Measurements from ENCODE around the gene TBC1D5.

TBC1D5 gene

DNA sequence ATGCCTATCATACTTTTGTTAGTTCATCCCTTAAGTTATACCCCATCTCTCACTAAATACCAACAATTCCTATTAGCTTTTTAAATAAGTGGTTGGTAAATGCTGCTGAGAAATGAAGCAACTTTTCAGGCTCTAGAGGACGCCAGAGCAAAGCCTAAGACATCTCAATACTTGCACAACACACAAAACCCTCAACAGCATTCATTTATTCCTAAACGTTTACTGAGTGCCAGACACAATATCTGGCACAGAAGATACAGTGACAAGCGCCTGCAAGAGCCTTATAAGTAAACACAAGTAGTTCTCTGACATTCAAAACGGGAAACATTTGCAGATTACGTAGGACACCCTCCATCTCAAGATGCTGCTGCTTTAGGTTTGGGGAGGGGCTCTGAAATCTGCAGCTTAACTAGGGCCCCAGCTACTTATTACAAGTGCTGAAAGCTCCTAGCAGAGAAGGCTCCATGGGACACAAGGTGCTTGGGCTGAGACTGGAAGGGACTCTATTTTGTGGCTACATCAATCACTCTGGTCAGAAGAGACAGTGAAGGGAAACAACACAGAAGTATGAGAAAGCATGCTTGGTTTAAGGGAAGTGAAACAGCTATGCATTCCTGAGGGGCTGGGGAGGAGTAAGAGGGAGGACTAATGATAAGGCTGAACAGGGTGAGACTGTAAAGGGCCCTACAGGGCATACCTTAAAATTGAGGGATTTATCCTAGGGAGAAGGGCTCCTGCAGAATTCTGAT lies 546.4 kb downstream of the TBC1D5 start:
- DNase-seq = no peak

DNA sequence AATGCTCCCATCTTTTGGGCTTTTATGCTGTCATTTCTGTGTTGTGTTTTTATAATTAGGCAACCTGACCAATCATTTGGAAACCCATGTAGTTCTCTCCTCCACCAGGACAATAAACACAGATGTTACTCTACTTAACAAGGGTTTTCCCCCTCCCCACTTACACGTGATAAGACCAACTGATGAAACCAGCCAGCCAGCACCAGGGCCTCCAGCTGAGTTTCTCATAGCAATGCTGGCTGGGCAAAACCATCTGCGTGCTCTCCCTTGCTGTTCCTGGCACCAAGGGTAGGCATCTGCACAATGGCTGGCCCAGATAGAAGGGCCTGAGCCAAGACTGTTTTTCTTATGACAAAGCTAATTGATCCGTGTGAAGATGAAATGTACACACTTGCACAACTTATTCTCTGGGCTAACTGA lies 547.2 kb downstream of the TBC1D5 start:
- DNase-seq = peak; percentile 35

DNA sequence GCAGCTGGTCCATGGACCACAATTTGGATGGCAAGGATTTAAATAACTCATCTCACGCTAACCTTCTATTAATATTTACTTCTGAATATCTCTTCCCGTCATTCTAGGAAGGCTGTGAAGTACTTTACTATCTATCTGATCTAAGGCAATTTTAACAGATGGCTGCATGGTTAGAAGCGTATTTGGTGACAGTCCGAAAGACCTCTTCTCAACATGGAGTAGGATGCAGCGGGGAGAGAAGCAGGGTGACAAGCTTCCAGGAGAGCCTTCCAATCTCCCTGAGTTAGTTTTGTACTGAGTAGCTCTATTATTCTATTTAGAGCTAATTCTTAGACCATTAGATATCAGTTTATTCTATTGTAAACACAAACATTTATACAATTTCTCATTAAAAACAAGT lies 548.3 kb downstream of the TBC1D5 start:
- DNase-seq = no peak

DNA sequence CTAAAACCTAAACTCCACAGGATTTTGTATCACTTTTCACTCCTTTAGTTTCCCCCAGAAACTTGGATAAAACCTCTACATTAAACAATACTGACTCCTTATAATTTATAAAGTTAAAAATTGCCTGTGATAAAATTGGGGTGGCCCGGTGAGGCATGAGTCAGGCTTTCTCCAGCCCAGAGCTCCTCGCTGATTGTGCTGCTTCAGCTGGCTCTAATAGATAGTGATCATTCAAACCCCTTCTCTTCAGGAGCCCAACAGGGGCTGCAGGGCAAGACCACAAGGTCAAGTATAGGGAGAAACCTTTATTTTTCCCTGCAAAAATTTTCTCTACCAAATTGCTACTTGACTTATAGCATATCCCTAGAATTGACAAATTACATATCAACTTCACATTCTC lies 549.4 kb downstream of the TBC1D5 start:
- no peak for DNase-seq

DNA sequence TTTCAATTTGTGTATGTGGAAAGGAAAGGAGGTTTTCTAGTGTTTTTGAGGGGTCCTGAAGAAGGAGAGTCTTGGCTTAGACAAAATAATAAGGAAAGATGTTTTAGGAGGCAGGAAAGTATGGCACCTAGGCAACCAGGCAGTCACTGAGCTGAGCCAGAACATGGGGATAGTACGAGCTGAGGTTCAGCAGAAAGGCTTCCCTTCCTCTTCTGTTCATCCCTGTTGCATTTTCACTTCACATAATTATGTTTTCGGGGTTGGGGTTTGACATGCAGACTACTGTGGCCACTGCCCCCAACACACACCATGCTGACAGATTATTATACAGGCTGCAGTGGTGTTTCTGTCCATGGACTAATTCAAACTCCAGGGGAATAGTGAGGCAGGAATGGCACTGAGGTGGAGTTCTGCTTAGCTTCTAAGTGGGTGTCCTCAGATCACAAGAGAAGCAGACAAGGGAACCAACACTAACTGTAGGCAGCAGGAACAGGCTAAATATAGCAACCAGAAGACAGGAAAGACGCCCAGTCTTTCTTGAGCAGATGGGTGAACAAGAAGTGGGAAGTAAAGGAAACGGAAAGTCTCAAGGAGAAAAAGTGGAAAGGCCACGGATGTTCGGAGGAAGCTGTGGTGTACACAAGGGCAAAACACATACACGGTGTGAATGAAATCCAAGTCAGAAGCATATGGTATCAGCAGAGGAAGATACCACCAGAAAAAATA lies 551.9 kb downstream of the TBC1D5 start:
- no peak for DNase-seq

DNA sequence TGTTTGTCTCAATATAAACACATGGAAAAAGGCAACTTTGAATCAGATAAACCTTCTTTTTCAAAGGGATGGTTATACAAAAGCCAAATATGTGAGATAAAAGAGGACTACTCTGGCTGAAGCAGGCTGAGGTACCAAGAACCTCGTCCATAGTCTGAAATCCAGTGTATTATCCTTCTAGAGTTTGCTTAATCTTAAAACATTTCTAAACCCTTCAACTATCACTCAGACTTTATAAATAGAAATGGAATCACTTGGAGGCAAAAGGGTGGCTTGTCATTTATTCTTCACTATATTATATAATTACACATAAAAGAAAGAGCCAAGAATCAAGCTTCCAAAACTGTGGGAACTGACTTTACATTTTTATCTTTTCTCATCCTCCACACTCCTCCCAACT lies 554.1 kb downstream of the TBC1D5 start:
- no peak for DNase-seq

DNA sequence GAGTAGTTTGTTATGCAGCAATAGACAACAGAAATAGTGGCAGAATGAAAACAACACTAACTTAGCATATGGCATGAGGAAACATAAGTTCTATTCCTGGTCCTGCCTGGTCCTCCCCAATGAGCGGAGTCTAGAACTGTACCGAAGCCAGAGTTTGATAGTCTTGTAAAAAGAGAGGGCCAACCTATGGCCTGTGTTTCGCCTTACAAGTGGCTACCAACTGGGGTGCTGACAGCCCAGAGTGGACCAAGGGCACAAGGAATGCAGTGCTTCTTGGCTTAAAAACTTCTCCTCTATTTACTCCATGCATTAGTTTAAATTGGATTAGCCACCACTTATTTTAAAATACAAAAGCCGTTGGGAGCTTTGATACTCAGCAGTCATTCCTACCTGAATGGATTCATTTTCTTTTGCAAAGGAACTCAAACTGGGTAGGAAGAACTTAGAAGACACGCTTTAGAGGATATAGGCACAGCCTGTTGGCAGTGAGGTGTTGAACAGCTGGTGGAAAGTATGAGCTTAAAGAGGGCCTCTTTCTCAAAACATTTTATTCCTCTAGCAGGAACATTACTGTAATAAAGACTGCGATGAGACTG lies 554.7 kb downstream of the TBC1D5 start:
- DNase-seq = no peak

DNA sequence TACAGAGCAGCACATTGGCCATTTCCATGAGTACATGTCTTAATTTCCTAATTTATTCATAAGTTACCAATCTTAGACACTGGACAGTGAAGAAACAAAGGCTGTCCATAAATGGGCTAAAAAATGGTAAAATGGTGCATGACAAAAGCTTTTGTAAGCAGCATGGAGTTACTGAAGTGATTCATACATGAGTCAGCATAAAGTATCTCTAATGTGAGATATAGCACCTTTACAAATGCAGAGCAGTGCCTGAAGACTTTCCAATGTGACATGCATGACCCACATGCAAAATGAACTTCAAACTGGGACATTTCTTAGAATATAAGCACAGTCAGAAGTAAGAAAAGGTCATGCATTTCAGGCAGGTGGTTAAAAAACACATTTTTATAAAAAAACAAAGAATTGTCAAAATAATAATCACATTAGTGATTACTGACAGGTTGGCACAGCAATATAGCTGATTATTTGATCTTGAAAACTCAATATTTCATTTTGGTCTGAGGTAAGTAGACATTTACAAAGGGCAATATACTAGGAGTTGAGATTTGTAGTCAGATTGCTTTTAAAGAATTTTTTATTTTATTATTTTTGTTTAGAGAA lies 558.4 kb downstream of the TBC1D5 start:
- DNase-seq = no peak

DNA sequence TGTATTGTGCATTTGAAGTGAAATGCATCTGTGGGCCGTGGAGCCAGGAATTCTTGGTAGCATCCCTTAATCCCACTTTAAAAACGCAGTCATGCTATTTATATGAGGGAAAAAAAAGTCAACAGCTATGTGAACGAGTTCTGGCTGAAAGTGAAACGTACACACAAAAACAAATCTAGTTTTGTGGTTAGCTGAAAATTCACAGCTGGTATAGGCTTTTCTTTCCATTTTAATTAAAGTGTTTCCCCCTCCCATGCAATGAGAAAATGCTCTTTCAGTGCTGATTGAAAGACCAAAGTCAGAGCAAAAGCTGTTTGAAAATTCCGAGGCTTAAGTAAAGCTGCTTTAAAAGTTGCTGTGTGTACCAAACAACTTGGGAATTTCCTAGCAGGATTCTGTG lies 560.3 kb downstream of the TBC1D5 start:
- DNase-seq = no peak

DNA sequence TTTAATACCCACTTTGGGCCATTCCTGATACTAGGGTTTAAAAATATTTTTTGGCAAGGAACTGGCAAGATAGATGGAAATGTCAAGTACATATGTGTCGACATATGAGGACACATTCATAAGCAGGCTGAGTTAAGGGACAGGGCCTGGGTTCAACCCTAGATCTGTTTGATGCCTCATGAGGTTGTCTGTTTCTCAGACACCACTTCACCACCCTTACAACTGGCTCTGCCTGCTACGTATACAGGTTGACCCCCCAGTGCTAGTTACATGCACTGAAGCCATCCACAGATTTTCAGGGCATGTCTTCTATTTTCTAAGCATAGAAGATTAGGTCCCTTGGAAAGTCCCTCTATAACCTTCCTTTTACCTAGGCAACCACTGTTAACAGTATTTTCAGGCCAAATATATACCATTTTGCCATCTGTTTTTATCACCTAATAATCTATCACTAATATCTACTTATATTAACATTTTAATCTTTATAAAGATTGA lies 561.0 kb downstream of the TBC1D5 start:
- no peak for DNase-seq

DNA sequence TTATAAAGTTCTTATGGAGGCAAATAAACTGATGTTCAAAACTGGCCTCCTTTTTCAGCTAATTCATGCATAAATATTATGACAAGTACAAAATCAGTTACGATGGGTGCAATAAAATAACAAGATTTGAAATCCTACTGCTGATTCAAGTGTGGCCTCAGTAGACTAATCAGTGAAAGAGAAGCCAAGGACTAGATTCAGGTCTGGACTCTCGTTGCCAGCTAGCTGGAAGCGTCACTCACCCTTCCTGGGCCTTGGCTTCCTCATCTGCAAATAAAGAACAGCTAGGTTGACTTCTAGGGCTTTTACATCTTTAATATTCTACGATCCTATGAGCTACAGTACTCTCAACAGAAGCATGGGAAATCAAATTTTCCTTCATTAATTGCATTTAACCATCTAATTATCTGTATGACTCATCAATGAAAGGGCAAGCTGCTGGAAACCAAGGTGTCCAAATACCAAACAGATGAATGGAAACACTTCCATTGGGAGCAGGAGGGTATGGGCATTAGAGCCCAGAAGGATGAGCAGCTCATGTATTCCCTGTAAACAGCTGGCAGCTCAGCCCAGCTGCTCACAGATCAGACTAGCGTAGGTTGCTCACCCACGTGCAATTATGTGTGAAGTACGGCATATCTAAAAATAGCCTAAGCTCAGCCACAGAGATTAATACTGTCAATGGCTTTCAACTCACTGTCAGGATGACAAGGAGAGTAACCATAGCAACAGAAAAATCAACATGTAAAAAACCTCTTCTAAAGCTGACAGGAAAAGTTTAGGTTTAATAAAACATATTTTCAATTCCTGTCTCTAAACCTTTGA lies 562.8 kb downstream of the TBC1D5 start:
- no peak for DNase-seq

DNA sequence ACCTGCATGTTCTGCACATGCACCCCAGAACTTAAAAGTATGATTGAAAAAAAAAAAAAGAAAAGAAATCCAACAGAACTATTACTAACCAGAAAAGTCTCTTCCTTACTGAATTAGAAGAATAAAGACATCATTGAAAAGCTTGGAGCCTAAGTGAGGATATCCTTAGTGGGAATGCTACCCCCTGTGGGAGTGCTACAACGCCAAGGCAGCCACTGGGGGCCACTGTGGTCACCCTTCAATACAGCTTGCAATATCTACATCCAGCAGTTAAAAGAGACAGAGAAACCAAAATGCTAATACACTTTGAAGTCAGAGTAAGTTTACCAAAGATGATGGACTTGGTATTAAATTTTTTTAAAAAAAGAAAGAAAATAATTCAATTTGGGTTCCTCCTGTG lies 565.7 kb downstream of the TBC1D5 start:
- no peak for DNase-seq

DNA sequence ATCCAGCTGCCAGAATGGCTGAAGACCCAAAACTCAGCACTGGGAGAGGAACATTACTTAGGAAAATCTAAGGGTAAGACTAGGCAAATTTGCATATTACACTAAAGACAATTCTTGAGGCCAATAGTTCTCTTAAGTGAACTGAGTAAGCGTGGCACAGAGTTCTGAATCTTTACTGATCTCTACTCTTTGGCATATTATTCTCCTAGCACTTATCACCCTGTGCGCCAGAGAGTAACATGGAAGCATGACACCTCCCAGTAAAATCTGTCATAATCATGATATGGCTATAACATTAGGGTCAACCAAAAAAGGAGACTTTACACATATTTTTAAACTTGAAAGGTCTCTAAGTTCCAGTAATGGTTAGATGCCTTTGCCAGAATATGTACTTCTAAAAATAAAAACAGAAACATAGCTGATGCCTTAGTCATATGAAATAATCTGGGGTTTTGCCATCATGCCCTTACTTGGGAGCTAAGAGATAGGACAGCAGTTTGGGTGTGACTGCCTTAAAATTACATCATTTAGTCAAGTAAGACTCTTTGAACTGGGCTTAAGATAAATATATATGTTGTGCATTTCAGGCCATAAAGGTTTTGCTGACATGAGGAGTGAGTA lies 567.1 kb downstream of the TBC1D5 start:
- DNase-seq = no peak

DNA sequence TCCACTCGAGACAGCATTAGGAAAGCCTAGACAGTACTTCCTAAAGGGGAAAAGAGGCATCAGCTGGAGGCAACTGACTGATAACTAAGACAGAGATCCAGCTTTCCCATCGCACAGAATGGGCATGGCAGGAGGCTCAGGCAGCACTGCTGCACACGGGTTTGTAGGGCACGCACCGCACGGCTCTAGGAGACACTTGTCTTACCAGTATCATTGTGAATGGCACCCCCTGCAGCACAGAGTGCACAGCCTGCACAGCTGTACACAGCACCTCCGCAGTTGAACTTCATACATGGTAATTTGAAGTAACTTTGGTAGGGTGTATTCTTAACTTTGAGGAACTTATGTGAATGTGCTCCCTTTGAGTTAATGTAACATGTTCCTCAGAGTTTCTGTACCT lies 576.1 kb downstream of the TBC1D5 start:
- DNase-seq = no peak

DNA sequence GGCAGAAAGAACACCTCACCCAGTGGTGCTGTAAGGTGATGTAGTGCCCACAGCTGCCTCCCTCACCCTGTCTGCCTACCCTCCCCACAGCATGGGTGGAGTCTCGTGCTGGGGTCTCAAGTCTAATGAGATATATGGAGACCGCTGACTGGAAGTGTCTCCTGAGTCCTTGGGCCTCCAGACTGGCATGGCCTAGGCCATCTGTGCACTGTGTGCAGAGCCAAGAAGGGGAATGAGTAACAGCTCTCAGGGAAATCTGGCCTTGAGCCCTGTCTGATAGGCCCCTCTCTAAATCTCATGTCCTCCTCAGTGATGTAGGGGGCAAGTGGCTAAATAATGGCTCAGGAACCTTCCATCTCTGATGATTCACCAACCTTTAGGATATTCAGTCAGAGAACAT lies 580.3 kb downstream of the TBC1D5 start:
- DNase-seq = no peak

DNA sequence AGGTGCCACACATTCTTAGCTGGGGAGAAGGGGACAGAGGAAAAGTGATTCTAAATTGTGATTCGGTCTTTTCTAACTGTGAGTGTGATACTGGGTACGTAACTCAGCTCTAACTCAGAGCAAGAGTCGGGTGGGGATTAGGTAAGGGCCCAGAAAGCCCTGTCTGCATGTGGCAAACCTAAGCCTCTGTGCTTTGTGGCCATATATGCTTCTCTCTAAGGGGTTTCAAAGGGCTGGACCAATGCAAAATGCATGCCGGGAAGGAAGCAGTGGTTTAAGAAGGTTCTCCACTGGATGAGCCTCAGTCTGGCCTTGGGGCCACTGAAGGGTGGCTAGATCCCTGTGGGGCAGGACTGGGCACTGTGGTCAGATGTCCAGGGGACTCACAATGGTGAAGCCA lies 581.8 kb downstream of the TBC1D5 start:
- DNase-seq = no peak

DNA sequence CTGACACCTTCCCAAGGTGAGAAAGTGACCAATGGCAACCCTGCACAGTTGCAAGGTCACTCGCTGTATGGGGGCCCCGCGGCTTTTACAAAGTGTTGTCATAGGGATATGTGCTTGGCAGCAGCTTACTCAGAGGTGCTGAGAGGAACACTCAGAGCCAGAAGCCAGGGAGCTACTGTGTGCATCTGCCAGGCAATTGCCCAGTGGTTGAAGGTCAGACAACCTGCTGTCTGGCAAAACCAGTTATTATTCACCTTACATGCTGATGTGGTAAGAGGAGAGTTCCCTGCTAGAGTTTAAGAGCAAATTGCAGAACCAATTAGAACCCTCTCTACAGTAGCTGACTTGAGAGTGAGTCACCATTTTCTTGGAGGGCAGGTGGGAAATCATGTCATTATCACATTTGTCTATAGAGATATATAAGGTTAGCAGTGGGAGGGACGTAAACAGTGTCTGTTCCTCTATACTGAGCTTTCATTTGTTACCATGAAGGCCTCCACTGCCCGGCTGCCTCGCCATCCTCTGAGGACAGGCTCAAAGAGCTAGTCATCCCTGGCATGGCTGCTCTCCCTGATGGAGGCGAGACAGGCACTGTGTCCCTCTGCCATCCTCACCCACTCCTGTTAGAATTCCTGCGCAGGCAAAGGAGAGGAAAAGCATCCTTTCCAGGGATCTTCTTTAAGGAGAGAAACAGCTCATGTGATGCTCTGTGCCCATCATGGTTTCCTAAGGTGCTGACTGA lies 583.3 kb downstream of the TBC1D5 start:
- no peak for DNase-seq

DNA sequence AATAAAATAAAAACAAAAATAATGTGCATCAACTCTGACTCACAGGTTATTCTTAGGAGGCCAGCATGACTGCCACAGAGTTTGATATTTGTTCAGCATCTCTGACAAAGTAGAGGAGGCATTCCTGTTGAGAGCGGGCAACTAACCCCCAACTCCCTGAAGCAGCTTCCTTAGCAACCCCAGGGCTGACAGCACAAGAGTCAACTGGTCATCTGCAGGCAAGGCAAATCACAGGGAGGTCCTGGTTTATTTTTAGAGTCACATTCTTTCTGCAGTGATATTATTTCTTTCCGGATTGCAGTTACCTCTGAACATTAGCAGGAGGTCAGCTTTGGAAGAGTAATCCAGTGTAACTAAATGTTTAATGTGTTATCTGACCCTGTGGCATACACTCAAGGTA lies 584.7 kb downstream of the TBC1D5 start:
- DNase-seq = no peak

DNA sequence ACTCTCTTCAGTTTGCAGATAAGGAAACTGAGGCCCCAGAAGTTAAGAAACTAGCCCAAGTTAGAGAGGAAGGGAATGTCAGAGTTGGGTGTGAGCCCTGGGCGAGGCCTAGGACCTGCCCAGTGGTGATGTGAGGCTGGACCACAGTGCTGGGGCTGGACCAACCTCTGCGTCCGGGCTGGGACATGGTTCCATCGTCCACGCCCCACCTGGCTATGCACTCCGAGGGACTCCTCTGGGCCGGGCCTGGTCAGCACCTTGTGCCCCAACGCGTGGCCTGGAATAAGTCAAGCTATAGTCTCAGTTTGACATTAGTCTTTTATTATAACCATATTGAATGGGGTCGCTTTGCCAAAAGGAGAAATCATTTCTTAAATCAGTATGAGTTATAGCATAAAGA lies 585.6 kb downstream of the TBC1D5 start:
- no peak for DNase-seq

DNA sequence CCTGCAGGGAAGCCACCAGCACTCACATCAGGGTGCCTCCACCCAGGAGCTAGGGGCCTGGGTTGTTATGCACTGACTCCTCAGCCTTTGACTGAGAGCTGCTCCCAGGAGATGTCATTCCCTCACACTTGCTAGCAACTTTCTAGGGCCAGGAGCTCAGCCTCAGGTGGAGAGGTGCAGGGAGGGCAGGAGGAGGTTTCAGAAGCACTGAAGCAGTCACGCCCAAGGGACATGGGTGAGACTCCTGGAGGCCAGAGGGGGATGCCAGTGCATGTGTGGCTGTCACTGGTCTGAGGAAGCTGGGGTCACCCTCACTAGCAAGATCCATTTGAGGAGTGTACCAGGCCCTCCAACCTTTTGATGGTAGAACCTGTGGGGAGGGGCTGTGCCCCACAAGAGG lies 586.5 kb downstream of the TBC1D5 start:
- no peak for DNase-seq

DNA sequence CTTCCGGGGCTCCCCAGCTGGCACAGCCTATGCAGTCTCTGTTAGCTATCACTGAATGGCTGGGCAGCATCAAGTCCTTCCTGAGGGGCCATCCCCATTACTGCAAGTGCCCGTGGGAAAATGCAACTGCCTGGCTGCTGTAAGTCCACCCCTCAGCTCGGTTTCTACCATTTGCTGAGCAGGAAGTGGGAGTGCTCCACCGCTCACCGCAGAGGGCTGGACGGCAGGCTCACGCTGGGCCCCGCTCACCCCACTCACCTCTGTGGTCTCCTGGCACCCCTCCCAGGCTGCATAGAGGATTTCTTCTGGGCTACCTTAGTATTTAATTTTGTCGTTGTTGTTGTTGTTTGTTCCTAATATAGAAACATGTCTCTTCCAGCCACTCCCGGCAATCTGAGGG lies 587.5 kb downstream of the TBC1D5 start:
- no peak for DNase-seq

DNA sequence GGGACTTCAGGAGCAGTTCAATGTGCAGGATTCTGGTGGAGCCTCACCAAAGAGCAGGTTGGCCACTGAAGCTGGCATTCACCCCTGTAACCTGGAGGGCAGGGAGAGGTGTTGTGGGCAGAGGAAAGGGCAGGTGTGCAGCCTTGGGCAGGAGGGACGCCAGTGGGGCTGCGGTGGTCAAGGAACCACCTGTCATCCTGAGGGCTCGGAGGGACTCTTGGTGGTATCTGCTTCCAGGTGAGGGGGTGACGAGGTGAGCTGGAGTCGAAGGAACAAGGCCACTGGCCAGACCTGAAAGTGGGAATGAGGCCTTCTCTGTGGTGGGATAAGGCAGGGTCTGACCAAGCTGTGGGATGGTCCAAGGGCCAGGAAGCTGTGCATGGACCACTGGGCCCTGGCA lies 588.2 kb downstream of the TBC1D5 start:
- DNase-seq = no peak
